Breast epithelium (tissue), 4 donors: ENCODE results near the gene STAM2. TPM values are rescaled to one million over a fixed set of nuclear protein-coding genes. Genes with fewer than 3 reads are reported as not detected.

Experiments used
- DNase-seq, 2 donors: peaks; one replicate each; pipeline ENCODE4 v3.0.0-alpha.2; 2019; ENCODE audit warnings: low spot score in 2 of 2
- H3K27ac ChIP-seq, 2 donors: fragments of 200-600 bp; sonication (generic) in 1 of 2; one replicate each; pipeline ENCODE4 v1.5.1; 2016 to 2019; ENCODE audit warnings: mild to moderate bottlenecking in 1 of 2
- H3K27me3 ChIP-seq, 2 donors: fragments of 200-600 bp; sonication (generic) in 1 of 2; one replicate each; pipeline versions ENCODE4 v1.5.1 to v1.6.0; 2017 to 2019; ENCODE audit warnings: control low read depth in 1 of 2, mild to moderate bottlenecking in 1 of 2
- H3K36me3 ChIP-seq: fragments of 200-600 bp; one replicate; pipeline ENCODE4 v1.5.1; 2019
- H3K4me1 ChIP-seq, 2 donors: fragments of 200-600 bp; sonication (generic); one replicate each; pipeline ENCODE4 v1.5.1; 2016 to 2019; ENCODE audit warnings: control low read depth in 1 of 2
- H3K4me3 ChIP-seq, 3 donors: fragments of 200-600 bp; sonication (generic); 1 replicate in 2 of 3; 2 replicates in 1 of 3; pipeline ENCODE4 v1.5.1; 2016 to 2019; ENCODE audit warnings: mild to moderate bottlenecking in 3 of 3, moderate library complexity in 2 of 3
- H3K9me3 ChIP-seq, 2 donors: fragments of 200-600 bp; sonication (generic) in 1 of 2; one replicate each; pipeline ENCODE4 v1.5.1; 2016 to 2019; ENCODE audit warnings: control low read depth in 1 of 2
- POLR2A ChIP-seq: fragments of 450-650 bp; IDR thresholded peaks from one replicate; pipeline ENCODE4 v1.6.1; 2016; ENCODE audit warnings: antibody characterized with exemption, mild to moderate bottlenecking, moderate library complexity
- POLR2AphosphoS5 ChIP-seq, 3 donors: sonication (generic); formaldehyde crosslinking; IDR thresholded peaks; one replicate each; pipeline ENCODE4 v1.6.1; 2017; ENCODE audit warnings: antibody characterized with exemption in 3 of 3
- intact Hi-C: fragments of 100-400 bp; cut with DNase I; formaldehyde crosslinking; loops from one replicate; pipeline ENCODE4 v1.15.1; 2023; ENCODE audit warnings: low total_unique reads
- total RNA-seq, 3 donors: library from RNA; depleted of rRNA; stranded (reverse); fragments of >200 nt; gene quantifications; one replicate each; pipeline ENCODE4 v1.1.0, GENCODE V29; 2016
- TF ChIP-seq, protein P1 (sequence below), 3 donors: fragments of 450-650 bp; IDR thresholded peaks; one replicate each; pipeline ENCODE4 v1.5.1; 2016 to 2017; ENCODE audit warnings: antibody characterized with exemption in 3 of 3, mild to moderate bottlenecking in 3 of 3, moderate library complexity in 3 of 3

STAM2 gene
- total RNA-seq, 3 donors from 2014 or later = 31.4 to 73.8 (median 44.6) TPM

DNA sequence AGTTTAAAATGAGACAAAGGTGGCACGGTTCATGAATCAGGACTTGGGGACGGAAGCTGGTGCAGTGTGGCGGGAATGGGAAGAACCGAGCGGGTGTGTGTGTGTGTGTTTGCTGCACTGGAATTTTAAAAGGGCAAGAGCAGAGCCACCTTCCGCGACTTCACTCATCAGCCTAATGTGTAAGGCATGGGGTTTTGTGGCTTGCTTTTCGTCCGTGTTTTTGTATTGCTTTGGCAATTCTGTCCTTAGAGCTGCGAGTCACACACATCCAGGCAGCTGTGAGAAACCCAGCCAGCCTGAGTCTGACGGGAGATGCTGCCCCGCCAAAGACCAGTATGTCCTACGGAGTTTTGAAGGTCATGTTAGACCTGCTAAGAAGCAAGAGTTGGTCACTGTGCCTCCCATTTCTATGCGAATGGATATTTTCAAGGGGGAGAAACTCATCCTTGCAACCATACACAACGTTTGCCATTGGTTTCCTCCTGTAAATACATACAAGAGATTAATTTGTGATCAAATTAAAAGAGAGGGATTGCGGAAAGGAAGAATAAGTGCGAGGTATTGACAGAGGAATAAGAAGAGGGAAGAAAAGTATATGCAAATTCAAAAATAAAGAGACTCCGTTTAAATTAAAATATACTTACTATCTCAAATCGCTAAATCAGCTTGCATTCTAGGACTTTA lies 76.1 kb downstream of the STAM2 start:
- TF ChIP-seq, protein P1, sequence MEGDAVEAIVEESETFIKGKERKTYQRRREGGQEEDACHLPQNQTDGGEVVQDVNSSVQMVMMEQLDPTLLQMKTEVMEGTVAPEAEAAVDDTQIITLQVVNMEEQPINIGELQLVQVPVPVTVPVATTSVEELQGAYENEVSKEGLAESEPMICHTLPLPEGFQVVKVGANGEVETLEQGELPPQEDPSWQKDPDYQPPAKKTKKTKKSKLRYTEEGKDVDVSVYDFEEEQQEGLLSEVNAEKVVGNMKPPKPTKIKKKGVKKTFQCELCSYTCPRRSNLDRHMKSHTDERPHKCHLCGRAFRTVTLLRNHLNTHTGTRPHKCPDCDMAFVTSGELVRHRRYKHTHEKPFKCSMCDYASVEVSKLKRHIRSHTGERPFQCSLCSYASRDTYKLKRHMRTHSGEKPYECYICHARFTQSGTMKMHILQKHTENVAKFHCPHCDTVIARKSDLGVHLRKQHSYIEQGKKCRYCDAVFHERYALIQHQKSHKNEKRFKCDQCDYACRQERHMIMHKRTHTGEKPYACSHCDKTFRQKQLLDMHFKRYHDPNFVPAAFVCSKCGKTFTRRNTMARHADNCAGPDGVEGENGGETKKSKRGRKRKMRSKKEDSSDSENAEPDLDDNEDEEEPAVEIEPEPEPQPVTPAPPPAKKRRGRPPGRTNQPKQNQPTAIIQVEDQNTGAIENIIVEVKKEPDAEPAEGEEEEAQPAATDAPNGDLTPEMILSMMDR (IDR thresholded peaks at IDR 0.05) = no peak
- TF ChIP-seq POLR2AphosphoS5 (IDR thresholded peaks at IDR 0.05) = no peak
- no peak for TF ChIP-seq POLR2A
- Histone ChIP-seq H3K27ac (no peak overlapping the region), H3K36me3 (no peaks in the 10 kb centered on the region), H3K4me3 (peak overlapping the region; percentile 55 to 93 (median 65)), H3K4me1 (no peaks in the 10 kb centered on the region), H3K9me3 (no peaks in the 10 kb centered on the region), H3K27me3 (peaks cover 0 to 11% of the 10 kb centered on the region in 2 donors)
- no peak for DNase-seq
- intact Hi-C loops = no loop called here

DNA sequence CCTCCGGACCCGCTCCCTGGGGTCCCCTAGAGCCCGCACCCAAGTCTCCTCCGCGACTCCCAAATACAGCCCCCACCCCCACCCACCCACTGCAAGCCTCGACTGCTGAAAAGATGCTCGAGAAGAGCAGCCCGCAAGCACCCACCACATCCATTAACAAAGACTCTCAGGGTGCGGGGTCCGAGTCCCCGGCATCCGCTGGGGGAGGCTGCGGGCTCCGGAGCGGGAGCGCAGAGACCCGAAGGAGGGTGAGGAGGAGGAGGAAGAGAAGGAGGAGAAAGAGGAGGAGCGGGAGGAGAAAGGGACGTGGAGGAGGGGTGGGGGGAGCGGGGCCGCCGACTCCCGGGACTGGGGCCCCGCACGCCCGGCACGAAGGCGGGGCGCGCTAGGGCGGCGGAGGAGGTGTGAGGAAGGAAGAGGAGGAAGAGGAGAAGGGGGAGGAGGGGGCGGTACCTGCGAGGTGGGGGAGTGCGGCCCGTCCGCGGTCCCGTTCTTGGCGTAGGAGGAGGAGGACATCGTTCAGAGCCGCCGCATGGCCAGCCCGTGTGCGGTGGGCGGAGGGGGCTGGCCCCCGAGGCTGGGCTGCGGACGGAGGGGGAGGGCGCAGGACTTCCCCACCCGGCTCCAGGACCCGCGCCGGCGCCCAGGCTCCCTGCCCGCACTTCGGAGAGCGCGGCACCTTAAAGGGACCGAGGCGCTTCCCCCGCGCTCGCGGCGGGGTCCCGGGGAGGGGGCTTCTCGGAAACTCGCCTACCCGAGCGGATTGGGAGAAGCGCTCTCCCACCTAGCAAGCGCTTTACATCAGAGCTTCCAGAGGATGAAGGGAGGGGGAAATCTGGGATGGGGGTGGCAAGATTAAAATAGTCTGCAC lies 76.8 kb downstream of the STAM2 start, which contains the start of gene CACNB4:
TSS of gene CACNB4 (minus strand) at position 549 of the 871 bp plus-strand sequence.
- no peaks in the 10 kb centered on the region for H3K9me3 ChIP-seq
- DNase-seq = no peak
- peak within 1 kb of the TSS; percentile 46 to 84 for H3K27ac ChIP-seq
- peak within 1 kb of the TSS; percentile 55 to 93 (median 65) for H3K4me3 ChIP-seq
- intact Hi-C loops = no loop called here
- H3K4me1 ChIP-seq = no peaks in the 10 kb centered on the region
- no peak for TF ChIP-seq POLR2A
- TF ChIP-seq, protein P1 (IDR thresholded peaks at IDR 0.05) = no peak
- TF ChIP-seq POLR2AphosphoS5 (IDR thresholded peaks at IDR 0.05) = no peak
- no peaks in the 10 kb centered on the region for H3K36me3 ChIP-seq
- peaks cover 0 to 11% of the 10 kb centered on the region in 2 donors for H3K27me3 ChIP-seq

DNA sequence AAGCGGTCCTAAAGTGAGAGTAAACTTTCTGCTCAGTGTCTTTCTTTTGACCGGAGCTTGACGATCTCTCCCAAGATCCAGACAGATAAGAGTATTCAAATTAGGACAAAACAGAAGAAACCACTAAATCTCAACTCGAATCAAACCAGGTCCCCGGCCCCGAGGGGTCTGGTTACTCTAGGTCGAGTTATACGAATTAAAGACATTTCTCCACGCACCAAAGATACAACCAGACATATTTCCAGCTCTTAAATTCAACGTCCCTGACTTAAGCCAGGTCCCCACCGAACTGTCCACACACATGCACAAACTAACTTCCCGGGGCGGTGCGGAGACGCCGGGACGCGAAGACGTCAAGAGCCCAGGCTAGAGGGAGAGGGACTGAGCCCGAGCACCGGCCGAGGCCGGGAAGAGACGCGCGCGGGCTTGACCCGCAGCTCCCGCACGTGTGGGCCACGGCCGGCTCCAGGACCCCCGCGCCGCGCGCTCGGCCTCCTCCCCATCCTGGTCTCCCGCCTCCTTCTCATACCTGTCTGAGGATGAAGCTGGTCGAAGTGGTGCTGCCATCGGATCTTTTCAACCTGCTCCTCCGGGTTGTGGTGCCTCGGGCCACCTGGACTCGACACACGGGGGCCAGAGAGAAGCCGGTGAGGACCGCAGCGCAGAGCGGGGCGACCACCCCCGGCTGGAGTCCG lies 77.6 kb downstream of the STAM2 start:
- intact Hi-C loops = no loop called here

DNA sequence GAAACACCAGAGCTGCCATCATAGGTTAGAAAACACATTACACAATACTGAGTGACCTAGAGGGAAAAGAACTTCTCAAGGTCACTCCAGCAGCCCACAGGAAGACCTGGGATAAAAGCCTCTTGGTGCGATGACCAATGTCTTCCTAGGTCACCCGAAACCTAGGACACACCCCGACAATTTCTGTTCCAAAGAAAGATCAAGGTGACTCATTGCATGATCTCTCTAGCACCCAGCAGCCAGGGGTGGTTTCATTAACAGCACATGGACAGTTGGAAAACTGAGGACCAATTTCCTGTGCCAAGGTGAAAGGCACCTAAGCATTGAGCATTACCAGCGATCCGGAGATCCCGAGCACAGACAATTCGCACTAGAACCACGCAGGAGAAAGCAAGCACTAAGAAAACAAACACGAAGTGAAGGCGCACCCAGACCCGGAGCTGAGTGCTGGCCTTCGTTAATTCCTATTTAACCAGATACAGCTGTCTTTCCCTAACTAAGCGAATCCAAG lies 78.2 kb downstream of the STAM2 start:
- no peak for TF ChIP-seq POLR2A
- H3K36me3 ChIP-seq = no peaks in the 10 kb centered on the region
- H3K27me3 ChIP-seq = peaks cover 0 to 11% of the 10 kb centered on the region in 2 donors
- peak overlapping the region; percentile 46 to 84 for H3K27ac ChIP-seq
- peak overlapping the region; percentile 55 to 93 (median 65) for H3K4me3 ChIP-seq
- no peak for DNase-seq
- intact Hi-C loops = no loop called here
- no peaks in the 10 kb centered on the region for H3K4me1 ChIP-seq
- H3K9me3 ChIP-seq = no peaks in the 10 kb centered on the region

More for the DNA sequence above, 77.6 kb downstream of the STAM2 start:
- Histone ChIP-seq H3K27me3 (peaks cover 0 to 11% of the 10 kb centered on the region in 2 donors), H3K4me1 (no peaks in the 10 kb centered on the region), H3K9me3 (no peaks in the 10 kb centered on the region), H3K4me3 (peak overlapping the region; percentile 55 to 93 (median 65)), H3K36me3 (no peaks in the 10 kb centered on the region), H3K27ac (peak overlapping the region; percentile 46 to 84)
- DNase-seq = peak in 1 of 2 donors; percentile 57
- TF ChIP-seq POLR2A (no peak), POLR2AphosphoS5 (IDR thresholded peaks at IDR 0.05) (no peak)
- TF ChIP-seq, protein P1 (IDR thresholded peaks at IDR 0.05) = no peak

DNA sequence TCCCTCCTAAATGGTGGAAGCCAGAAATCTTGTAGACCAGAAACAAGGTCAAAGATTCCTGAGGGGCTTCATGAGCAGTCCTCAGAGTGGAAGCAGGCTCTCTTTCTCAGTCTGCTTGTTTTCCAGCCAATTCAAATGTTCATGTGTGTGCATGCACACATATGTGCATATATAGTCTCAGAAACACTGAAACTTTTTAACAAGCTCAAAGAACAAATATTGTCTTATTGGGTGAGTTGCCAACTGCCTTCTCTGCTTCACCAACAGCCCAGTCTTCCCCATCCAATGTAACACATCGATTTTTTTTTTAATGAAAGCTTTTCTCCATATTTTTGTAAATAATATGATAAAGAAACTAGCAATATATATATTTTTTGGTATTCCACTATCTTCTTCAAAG lies 80.4 kb downstream of the STAM2 start:
- H3K4me1 ChIP-seq = no peaks in the 10 kb centered on the region

More for the DNA sequence above, 80.4 kb downstream of the STAM2 start:
- no peak for TF ChIP-seq POLR2AphosphoS5 (IDR thresholded peaks at IDR 0.05)
- TF ChIP-seq POLR2A = no peak
- TF ChIP-seq, protein P1 (IDR thresholded peaks at IDR 0.05) = no peak
- DNase-seq = no peak
- H3K27me3 ChIP-seq = peaks cover 0 to 6% of the 10 kb centered on the region in 2 donors
- H3K9me3 ChIP-seq = no peaks in the 10 kb centered on the region
- intact Hi-C loops = no loop called here
- no peak overlapping the region for H3K4me3 ChIP-seq
- no peak overlapping the region for H3K27ac ChIP-seq
- H3K36me3 ChIP-seq = no peaks in the 10 kb centered on the region
